ENCODE data around the gene MISFA.
"Not testable (repeated sequence)": the region's sequence is repeated elsewhere in the genome, so short reads cannot be mapped to it uniquely, and the experiment has no call there.

MISFA gene

GRCh38 chr11:18599739-18600230 lies at the start of gene MISFA:
Gene MISFA (plus strand): TSS chr11:18599789. CDS start chr11:18599929, 140 bp downstream.
- no peak for DNase-seq (ENCODE audit: low read depth in 2 of 2)

GRCh38 chr11:18563090-18563730 lies 36.4 kb upstream of the MISFA start:
- DNase-seq (ENCODE audit: low read depth in 2 of 2): no peak

- no peak for DNase-seq (ENCODE audit: low read depth in 2 of 2)
These were observed 35.4 kb upstream of the MISFA start for GRCh38 chr11:18564149-18564548.

GRCh38 chr11:18566406-18566805 lies 33.2 kb upstream of the MISFA start:
- DNase-seq (ENCODE audit: low read depth in 2 of 2): no peak

GRCh38 chr11:18567081-18567480 lies 32.5 kb upstream of the MISFA start:
- DNase-seq (ENCODE audit: low read depth in 2 of 2): no peak

- DNase-seq (ENCODE audit: low read depth in 2 of 2): no peak
These were observed 24.2 kb upstream of the MISFA start for GRCh38 chr11:18575361-18575760.

GRCh38 chr11:18578975-18579598 lies 20.5 kb upstream of the MISFA start:
- DNase-seq (ENCODE audit: low read depth in 2 of 2): no peak

GRCh38 chr11:18580113-18580766 lies 19.3 kb upstream of the MISFA start:
- DNase-seq (ENCODE audit: low read depth in 2 of 2): no peak

GRCh38 chr11:18581825-18582224 lies 17.8 kb upstream of the MISFA start:
- no peak for DNase-seq (ENCODE audit: low read depth in 2 of 2)

GRCh38 chr11:18588297-18589252 lies 11.0 kb upstream of the MISFA start, which contains the start of gene UEVLD:
Gene UEVLD (minus strand): TSS chr11:18588734. CDS start chr11:18588654, 80 bp downstream.
- peak; percentile 22 to 43 for DNase-seq (ENCODE audit: low read depth in 2 of 2)

GRCh38 chr11:18590571-18590970 lies 9.0 kb upstream of the MISFA start:
- no peak for DNase-seq (ENCODE audit: low read depth in 2 of 2)

GRCh38 chr11:18594088-18594487 lies 5.5 kb upstream of the MISFA start:
- not testable (repeated sequence) for DNase-seq (ENCODE audit: low read depth in 2 of 2)

- DNase-seq (ENCODE audit: low read depth in 2 of 2): no peak
These were observed 4.4 kb upstream of the MISFA start for GRCh38 chr11:18594999-18595749.

- no peak for DNase-seq (ENCODE audit: low read depth in 2 of 2)
These were observed 1.5 kb downstream of the MISFA start for GRCh38 chr11:18600915-18601569.

- no peak for DNase-seq (ENCODE audit: low read depth in 2 of 2)
These were observed 8.8 kb downstream of the MISFA start for GRCh38 chr11:18608376-18608775.

GRCh38 chr11:18611196-18611595 lies 11.6 kb downstream of the MISFA start:
- no peak for DNase-seq (ENCODE audit: low read depth in 2 of 2)

- DNase-seq (ENCODE audit: low read depth in 2 of 2): no peak
These were observed 12.8 kb downstream of the MISFA start for GRCh38 chr11:18612394-18612793.

GRCh38 chr11:18614667-18615066 lies 15.1 kb downstream of the MISFA start:
- DNase-seq (ENCODE audit: low read depth in 2 of 2): no peak

- no peak for DNase-seq (ENCODE audit: low read depth in 2 of 2)
These were observed 16.2 kb downstream of the MISFA start for GRCh38 chr11:18615628-18616392.
